NCI-H510A (cell line): ENCODE measurements around the gene KIRREL2.

Experiments used
- DNase-seq: peaks from one replicate; lab custom pipeline; 2025; lab: John Stamatoyannopoulos, UW

The KIRREL2 gene

DNA sequence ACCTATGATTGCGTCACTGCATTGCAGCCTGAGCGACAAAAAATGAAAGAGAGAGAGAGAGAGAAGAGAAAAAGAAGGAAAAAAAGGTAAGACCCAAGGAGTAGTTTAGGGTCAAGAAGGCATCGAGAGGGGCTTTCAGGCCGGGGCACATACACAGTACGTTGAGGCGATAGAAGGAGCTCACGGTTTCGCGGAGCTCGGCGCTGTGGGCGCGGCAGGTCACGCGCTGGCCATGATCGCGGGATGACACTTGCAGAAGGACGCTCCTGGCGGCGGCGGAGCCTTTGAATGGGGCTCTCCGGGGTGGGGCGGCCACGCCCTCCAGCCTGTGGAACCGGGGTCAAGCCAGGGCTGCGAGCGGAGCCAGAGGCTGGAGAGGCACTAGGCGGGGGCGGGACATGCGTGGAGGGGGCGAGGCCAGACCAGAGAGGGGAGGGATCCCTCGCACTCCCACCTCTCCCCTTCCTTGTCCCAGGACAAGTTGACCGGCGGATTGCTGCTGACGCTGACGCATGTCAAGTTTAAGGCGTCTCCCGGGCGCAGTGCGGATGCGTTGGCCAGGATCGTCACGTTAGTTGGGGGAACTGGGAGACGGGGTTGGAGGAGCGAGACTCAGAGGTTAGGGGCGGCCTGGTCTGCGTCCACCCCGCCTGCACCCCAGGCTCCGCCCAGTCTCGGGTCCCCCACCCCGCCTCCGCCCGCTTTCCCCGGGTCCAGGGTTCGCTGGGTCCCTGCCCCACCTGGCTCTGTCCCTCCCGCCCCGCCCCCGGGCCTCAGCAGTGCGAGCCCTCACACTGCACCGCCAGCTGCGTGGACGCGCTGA, 11.3 kb upstream of the KIRREL2 start:
- no peak for DNase-seq

DNA sequence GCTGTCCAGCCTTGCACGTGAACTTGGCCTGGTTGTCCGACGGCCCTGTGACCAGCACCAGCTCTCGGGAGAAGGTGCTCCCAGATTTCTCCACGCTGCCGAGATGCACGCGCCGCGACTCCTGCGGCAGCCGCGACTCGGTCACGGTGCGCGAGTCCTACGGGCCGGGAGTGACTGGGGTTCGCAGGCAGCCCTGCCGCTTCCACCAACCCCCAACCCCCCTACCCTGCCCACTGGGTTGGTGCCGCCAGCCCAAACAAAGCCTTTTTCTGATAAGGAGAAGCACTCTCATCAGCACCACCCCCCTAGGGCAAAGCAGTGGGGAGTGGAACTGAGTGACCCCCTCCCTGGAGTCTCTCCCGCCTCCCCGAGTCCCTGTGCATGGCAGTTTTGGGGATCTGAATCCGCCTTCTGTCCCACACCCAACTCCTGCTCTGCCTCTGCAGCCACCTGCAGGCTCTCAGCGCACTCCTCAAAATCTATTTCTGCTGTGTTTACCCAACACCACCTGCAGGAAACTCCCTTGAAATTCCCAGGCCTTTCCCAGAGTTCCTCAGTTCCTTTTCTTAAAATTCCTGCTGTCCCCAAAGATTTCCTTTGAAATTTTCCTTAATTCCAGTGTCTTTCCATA, 10.6 kb upstream of the KIRREL2 start:
- no peak for DNase-seq

DNA sequence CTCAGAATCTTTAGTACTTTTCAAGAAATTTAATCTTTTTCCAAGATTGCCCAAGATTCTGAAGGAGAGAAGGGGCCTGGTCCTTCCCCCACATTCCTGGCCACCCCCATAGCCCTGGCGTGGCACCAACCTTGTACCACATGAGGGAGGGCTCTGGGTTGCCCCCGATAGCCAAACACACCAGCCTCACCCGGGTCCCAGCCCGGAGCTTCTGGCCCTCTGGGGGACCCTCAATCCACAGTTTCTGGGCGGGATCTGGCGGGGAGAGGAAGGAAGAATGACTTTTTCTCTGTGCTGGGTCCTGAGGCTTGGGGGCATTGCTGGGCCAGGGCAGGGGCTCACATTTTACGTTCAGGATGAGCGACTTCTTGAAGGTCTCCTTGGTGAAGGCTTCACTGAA, 8.8 kb upstream of the KIRREL2 start:
- DNase-seq = no peak

DNA sequence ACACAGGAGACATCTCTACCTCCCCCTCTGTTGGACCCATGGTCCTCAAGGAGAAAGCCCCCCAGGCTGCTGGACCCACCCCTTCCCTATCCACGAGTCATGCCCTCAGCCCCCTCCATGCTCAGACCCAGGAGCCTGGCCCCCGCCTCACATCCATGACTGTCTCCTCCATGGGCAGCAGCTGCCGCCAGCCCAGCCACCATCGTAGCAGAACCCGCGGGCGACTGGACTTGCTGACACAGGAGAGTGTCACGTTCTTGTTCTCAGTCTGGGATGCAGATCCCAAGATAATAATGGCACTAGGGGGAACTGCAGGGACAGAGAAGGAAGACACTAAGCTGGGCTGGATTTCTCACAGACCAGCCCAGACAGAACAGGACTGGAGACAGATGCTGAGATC, 8.2 kb upstream of the KIRREL2 start:
- DNase-seq = no peak

- DNase-seq = no peak
Measured at GRCh38 chr19:35848919-35849505, 7.7 kb upstream of the KIRREL2 start.

- no peak for DNase-seq
Measured at GRCh38 chr19:35851213-35852028, 5.3 kb upstream of the KIRREL2 start.

DNA sequence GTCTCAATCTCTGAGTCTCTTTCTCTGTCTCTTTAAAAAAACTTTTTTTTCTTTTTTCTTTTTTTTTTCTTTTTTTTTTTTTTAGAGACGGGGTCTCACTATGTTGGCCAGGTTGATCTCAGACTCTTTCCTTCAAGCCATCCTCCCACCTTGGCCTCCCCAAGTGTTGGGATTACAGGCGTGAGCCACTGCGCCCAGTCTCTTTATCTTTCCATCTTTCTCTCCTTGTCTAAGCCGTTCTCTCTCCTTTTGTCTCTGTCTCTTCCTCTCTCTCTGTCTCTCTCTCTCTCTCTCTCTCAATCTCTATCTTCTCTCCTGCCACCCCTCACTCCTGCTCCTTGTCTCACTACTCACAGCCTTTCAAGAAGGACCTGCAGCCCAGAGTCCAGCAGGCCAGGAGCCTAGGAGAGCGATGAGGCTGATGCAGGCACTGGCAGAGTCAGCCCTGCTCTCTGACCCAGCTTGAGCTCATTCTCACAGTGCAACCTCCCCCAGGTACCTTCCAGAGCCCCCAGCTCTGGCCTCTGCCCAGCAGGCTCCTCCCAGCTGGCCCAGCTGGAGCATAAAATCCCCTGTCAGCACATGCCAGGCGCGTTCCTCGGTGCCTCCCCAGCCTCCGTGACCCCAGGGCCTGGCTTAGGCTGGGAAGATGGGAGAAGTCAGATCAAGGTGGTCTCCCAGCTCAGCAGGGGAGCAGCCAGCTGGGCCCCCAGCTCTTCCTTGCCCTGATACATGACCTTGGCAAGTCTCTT, 4.5 kb upstream of the KIRREL2 start, which contains the start of gene NPHS1:
NPHS1 (minus strand) TSS at position 476 of the 752 bp plus-strand sequence. CDS start 667 bp downstream, outside the sequence.
- no peak for DNase-seq

GRCh38 chr19:35853038-35853756, 3.5 kb upstream of the KIRREL2 start:
- no peak for DNase-seq

DNA sequence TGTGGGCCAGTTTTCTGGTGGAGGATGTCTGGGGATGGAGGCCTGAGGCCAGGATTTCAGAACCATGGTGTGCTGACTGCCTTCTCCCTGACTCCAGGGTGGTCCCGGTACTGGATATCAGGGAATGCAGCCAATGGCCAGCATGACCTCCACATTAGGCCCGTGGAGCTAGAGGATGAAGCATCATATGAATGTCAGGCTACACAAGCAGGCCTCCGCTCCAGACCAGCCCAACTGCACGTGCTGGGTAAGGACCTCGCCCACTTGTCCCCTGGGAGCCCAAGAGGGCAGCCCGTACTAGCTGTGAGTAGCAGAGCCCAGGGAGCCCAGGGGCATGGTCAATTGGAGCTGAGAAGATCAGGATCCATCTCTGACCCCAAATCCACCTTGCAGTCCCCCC, 1.6 kb downstream of the KIRREL2 start:
- no peak for DNase-seq

DNA sequence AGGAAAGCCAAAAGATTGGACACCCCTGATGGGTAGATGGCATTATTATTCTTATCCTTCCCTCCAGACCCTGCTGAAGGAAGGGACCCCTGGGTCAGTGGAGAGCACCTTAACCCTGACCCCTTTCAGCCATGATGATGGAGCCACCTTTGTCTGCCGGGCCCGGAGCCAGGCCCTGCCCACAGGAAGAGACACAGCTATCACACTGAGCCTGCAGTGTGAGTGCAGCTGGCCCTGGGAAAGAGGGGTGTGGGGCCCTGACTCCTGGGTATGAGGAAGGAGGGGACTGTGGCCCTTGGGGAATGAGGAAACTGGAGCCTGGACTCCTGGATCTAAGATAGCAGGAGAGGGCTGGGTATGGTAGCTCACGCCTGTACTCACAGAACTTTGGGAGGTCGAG, 2.7 kb downstream of the KIRREL2 start:
- no peak for DNase-seq

GRCh38 chr19:35860436-35860817, 3.7 kb downstream of the KIRREL2 start:
- DNase-seq = no peak

GRCh38 chr19:35860818-35861639, 4.3 kb downstream of the KIRREL2 start:
- DNase-seq = no peak

GRCh38 chr19:35861640-35862160, 5.0 kb downstream of the KIRREL2 start:
- no peak for DNase-seq

DNA sequence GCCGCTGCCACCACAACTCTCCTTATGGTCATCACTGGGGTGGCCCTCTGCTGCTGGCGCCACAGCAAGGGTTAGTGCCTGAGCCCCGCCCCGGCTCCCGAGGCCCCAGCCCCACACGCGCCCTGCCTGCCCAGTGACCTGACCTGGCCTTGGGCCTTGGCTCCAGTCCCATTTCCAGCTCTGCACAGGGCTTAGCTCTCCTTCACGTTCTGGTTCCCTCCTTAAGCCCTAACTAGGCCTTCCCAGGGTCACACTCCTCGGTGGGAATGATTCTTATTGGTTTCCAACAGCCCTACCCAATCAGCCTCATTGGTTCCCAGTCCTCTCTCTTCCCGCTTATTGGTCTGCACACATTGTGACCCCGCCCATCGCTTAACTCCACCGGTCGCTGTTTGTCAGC, 5.8 kb downstream of the KIRREL2 start:
- no peak for DNase-seq

DNA sequence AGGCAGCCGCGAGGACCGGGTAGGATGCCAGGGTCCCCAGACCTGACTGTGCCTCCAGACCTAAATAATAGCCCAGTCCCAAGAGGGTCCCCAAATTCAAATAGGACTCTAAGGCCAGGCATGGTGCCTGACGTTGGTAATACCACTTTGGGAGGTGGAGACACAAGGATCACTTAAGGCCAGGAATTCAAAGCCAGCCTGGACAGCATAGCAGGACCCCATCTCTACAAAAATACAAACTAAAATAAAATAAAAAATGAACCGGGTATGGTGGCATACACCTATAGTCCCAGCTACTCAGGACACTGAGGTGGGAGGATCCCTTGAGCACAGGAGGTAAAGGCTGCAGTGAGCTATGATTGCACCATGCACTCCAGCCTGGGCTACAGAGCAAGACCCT, 6.3 kb downstream of the KIRREL2 start:
- no peak for DNase-seq

DNA sequence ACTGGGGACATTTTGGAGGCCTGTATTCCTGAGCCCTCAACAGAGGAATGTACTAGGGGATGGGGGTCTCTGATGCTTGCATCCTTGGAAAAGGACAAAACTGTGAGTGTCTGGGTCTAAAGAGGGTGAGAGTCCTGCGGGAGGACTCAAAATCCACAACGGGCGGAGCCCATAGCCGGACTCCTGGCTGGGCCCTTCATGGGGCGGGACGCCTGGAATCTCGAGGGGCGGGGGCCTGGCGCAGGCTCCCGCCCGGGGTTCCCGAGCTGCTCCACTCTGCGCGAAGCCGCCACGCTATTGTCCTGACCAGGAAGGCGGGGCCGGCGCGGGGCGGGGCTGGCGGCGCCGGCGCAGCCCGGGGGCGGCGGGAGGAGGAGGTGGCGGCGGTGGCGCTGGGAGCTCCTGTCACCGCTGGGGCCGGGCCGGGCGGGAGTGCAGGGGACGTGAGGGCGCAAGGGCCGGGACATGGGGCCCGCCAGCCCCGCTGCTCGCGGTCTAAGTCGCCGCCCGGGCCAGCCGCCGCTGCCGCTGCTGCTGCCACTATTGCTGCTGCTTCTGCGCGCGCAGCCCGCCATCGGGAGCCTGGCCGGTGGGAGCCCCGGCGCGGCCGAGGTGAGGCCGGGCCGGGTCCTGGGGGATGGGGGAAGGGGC, 11.6 kb downstream of the KIRREL2 start, which contains the start of gene APLP1:
APLP1 (plus strand) TSS at position 403 of the 651 bp plus-strand sequence; CDS start at position 466, 63 bp downstream.
- DNase-seq = peak; percentile 62

- DNase-seq = no peak
Measured at GRCh38 chr19:35868823-35869326, 12.2 kb downstream of the KIRREL2 start.

- DNase-seq = peak; percentile 82
Measured at GRCh38 chr19:35869327-35870123, 12.8 kb downstream of the KIRREL2 start.
